NB4 (cell line): Measurements from ENCODE around the gene FAXDC2.

Experiments used
- MAX ChIP-seq: IDR thresholded peaks from 2 replicates; pipeline ENCODE4 v1.6.1; 2011; ENCODE audit warnings: low read depth, low read length
- POLR2A ChIP-seq: IDR thresholded peaks from 2 replicates; pipeline ENCODE4 v1.6.1; 2011; ENCODE audit warnings: mild to moderate bottlenecking; ENCODE audit not compliant: insufficient read length; ENCODE audit errors: extremely low read depth
- TF ChIP-seq, protein P1 (sequence below): IDR thresholded peaks from one replicate; pipeline ENCODE4 v1.5.1; 2012; ENCODE audit warnings: low read depth, low read length

GRCh38 chr5:154893381-154893780 lies 43.0 kb upstream of the FAXDC2 start:
- no peak for TF ChIP-seq POLR2A
- TF ChIP-seq, protein P1, sequence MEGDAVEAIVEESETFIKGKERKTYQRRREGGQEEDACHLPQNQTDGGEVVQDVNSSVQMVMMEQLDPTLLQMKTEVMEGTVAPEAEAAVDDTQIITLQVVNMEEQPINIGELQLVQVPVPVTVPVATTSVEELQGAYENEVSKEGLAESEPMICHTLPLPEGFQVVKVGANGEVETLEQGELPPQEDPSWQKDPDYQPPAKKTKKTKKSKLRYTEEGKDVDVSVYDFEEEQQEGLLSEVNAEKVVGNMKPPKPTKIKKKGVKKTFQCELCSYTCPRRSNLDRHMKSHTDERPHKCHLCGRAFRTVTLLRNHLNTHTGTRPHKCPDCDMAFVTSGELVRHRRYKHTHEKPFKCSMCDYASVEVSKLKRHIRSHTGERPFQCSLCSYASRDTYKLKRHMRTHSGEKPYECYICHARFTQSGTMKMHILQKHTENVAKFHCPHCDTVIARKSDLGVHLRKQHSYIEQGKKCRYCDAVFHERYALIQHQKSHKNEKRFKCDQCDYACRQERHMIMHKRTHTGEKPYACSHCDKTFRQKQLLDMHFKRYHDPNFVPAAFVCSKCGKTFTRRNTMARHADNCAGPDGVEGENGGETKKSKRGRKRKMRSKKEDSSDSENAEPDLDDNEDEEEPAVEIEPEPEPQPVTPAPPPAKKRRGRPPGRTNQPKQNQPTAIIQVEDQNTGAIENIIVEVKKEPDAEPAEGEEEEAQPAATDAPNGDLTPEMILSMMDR, result no peak
- TF ChIP-seq MAX, result no peak
